B cell (primary cell): Measurements from ENCODE around the gene LRP5.

Experiments
- CTCF ChIP-seq: fragments of 200-600 bp; IDR thresholded peaks from one replicate; pipeline ENCODE4 v1.8.0; 2022; ENCODE audit warnings: antibody characterized with exemption, mild to moderate bottlenecking
- EZH2 ChIP-seq: IDR thresholded peaks from 2 replicates; pipeline ENCODE4 v1.6.1; 2012; ENCODE audit warnings: borderline replicate concordance, low read depth, mild to moderate bottlenecking, moderate library complexity, low read length; ENCODE audit not compliant: insufficient read depth, poor library complexity, severe bottlenecking

GRCh38 chr11:68315171-68315920 lies 3.0 kb downstream of the LRP5 start:
- TF ChIP-seq CTCF (no peak), EZH2 (no peak)
